SIG-M5 treated with dmso at 0.1 percent for 504 hours (cell line): Measurements from ENCODE around the gene MDP1.

Experiments used
- DNase-seq: peaks from one replicate; lab custom pipeline; 2025; ENCODE audit not compliant: unreplicated experiment; lab: John Stamatoyannopoulos, UW

Gene MDP1

DNA sequence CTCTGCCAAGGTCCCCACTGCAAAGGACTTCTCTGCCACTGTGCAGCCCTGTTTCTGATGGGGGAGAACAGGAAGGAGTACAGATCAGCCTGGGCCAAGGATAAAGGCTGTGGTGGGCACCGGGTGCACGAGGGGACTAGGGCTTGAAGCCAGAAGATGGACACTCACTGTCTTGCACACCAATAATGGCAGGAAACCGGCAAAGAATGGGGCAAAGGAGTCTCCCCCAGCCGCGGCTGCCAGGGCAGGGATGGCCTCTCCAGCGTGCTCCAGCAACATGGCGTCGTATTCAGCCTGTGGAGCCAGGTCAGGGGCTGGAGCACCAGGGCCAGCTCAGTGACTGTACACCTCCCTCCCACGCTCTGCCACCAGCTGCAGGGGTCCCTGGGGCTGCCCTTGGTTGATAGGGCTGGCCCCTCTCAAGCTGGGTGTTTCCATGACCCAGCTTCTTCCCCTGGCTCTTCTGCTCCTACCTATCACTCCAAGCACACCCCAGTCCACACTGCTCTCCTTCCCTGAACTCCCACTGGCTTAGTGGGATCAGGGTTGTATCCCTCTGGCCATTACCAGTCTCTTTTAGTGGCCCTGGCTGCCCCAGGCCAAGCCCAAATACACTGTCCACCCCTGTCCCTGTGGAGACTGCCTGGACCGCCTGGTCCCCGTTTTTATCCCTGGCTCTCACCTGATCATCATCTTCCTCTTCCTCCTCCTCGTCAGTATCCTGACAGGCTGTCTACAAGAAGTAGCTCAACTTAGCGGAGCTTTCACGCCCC lies 33.6 kb downstream of the MDP1 start:
- no peak for DNase-seq

DNA sequence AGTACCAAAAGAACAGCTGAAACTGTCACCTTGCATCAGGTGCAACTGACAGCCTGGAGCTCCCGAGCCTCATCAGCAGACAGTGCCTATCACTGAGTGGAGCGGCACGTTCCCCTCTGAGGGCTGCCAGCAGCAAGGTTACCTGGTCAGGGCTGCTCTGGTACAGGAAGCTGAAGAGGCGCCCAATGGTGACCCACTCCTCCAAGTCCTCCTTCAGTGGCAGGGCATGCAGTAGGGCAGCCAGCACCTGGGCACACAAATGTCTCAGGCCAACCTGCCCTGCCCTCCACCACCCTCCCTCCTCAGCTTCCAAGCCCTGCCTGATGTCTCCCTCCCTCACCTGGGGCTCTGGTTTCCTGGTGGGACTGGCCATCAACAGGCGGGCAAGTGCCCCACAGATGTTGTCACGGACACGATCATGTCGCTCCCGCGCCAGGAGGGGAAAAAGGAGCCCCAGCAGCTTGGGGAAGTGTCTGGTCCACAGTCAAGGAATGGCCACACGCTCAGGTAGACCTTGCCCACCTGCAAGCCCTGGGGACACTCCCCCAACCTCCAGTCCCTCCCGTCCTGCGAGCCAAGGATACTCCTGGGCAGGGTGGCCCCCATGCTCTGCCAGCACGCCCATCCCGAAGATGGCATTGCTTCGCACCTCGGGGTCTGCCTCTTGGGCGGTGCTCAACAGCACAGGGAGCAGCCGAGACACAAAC lies 34.3 kb downstream of the MDP1 start:
- no peak for DNase-seq

DNA sequence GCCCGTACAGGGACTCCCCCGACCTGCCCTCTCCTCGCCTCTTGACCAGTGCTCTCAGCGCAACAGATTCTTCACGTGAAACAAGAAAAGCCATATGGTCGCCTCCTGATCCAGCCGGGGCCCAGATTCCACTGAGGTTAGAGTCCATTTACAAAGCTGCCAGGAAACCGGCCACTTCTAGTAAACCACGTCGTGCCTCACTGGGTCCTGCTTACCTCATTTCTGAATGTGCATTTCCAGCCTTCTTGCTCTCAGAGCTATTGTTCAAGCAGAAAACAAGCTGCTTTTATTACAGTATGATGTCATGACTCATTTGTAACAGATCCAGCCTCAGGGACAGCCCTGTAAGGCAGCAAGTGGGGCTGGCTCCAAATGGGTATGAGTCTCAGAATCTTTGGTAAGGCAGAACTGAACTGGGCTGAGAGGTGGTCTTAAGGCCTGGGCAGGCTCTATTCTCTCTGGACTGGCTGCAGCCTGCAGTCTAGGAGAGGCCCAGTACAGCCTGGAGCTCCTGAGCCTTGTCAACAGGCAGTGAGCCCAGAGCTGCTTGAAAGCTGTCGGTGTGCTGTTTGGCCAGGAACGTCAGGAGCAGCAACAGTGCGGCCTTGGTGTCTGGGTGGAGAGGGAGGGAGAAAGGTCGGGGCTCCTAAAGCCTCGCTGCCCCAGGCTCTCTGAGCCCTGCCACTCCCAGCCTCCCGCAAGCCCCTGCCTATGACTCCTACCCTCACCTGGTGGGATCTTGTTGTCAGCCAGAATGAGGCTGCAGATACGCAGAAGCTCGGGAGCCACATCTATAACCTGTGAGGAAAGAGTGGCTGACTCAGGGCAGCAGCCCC lies 35.7 kb downstream of the MDP1 start:
- no peak for DNase-seq

DNA sequence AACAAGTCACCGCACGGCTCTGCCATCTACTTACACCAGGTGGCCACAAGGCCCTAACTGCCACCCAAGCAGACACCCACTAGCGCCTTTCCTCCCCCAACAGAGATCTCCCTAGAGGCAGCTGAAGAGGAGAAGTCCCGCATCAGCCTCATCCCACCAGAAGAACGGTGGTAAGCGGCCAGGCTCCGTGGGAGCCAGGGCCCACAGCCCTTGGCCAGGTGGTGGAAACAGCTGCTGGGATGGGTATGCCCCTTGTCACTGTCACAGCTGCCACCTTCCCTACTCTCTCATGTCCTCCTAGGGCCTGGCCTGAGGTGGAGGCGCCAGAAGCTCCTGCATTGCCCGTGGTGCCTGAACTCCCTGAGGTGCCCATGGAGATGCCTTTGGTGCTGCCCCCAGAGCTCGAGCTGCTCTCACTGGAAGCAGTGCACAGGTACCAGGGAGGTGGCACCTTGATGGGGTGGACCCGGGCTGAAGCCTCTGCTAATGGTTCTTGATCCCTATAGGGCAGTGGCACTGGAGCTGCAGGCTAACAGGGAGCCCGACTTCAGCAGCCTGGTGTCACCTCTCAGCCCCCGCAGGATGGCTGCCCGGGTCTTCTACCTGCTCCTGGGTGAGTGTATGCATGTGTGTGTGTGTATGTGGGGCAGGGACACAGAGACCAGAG lies 36.4 kb downstream of the MDP1 start:
- DNase-seq: no peak

DNA sequence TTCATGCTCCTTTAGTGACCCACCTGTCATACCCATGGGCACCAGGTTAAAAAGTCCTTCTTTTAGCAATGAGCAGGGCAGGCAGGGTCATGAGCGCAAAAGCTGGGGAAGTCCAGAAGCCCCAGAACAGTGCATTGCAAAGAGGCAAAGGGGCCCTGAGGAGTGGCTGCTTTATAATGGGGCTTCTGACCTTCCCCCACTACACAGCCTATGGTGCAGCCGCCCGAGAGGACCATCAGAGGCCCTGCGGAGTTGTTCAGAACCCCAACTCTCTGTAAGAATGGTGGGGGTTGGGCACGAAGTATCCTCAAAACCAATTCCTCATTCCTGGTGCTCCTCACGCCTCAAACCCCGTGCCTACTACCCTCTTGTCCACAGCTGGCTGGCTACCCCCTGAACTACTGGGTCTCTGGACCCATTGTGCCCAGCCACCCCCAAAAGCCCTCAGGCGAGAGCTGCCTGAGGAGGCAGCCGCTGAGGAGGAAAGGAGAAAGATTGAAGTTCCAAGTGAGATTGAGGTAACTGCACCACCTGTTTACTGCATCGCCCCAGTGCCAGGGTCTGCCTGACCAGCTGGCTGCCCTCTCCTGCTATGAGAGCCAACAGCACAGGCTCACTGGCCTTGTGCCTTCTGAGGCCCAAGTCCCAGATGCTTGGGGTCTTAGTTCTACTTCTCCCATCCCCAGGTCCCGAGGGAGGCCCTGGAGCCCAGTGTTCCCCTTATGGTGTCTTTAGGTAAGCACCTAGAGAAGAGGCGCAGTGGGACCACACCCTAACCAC lies 37.3 kb downstream of the MDP1 start:
- no peak for DNase-seq

DNA sequence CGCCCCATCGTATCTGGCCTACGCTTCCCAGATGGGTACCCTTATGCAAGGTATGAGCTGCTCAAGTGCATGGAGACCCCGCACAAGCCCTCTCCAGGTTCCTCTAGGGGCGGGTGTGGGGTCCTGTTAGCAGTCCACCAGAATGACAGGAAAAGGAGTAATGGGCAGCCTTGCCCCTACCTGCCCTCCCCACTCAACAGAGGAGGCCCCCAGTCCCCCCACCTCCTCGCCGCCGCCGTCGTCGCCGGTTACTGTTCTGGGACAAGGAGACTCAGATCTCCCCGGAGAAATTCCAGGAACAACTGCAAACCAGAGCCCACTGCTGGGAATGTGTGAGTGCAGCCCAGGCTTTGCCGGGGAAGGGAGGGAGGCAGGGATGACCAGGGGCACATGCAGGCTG lies 38.0 kb downstream of the MDP1 start:
- DNase-seq: no peak

DNA sequence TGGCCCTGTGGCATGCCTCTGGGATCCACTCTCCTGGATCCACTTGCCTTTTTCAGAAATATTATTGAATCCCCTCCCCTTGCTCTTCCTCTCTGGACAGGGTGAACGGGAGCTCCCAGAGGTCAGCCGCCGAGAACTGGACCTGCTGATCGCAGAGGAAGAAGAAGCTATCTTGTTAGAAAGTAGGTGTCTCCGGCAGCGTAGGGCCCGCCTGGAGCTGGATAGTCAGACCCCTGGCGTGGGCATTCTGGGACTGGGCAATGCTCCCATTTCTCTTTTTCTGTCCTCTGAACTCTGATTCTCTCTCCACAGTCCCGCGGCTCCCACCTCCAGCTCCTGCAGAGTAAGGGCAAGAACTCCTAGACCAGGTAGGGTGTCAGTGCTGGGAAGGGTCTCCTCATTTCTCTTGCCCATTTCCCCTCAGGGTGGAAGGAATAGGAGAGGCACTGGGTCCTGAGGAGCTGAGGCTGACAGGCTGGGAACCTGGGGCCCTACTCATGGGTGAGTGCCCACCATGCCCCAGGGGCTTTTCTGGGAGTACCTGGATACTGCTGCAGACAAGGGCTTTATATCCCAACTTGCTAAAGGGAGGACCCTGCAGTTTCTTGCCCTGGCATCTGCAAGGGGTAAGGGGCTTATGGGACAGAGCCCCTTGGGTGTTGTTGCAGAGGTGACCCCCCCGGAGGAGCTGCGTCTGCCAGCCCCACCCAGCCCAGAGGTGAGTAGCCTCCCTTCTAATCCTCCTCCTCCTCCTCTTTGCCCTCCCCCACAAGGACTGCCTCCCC lies 38.6 kb downstream of the MDP1 start:
- no peak for DNase-seq

DNA sequence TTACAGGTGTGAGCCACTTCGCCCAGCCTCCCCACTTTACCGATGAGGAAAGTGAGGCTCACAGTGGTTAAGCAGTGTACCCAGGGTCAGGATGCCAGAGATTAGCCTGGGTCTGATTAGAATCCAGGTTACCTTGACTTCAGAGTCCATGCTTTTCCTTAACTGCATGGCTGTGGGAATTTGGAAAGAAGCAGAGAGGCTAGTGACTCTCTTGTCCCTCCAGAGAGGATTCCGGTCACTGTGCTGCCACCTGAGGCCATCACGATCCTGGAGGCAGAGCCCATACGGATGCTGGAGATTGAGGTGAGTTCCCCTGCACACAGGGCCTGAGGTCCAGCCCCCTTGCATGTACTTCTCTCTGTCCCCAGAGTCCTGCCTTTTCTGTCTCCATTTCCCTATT lies 39.3 kb downstream of the MDP1 start:
- no peak for DNase-seq

DNA sequence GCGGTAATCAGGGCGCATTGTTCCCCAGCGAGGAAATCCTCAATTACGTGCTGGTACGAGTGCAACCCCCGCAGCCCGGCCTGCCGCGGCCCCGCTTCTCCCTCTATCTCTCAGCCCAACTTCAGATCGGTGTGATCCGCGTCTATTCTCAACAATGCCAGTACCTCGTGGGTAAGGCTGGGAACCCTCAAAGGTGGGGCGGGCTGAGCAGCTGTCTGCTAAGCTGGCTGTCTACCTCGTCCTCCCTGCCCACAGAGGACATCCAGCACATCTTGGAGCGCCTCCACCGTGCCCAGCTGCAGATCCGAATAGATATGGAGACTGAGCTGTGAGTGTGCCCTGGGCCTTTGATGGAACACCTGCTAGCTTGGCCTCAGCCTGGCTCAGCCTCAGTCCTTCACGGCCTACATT lies 43.0 kb downstream of the MDP1 start:
- DNase-seq: no peak

DNA sequence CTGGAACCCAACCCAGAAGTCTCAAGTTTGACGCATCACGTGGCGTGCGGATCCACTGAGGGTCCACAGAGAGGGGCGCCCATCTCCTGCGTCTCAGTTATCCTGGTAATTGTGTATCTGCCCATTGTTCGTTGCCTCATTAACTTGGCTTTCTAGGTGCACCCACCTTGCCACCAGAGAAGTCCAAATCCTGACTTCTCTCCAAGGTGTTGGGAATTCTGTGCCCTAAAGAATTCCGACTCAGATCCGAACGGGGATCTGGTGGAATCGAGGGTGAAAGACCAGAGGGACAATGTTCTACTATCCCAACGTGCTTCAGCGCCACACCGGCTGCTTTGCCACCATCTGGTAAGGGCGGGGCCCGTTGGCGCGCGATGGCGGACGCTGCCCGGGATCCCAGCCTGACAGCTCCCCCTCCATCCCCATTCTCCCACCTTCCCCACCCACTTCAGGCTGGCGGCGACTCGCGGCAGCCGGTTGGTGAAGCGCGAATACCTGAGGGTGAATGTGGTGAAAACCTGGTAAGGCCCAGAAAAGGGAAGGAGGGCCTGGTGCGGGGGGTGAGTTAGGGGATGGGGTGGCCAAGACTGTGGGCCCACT lies 43.5 kb downstream of the MDP1 start:
- no peak for DNase-seq

DNA sequence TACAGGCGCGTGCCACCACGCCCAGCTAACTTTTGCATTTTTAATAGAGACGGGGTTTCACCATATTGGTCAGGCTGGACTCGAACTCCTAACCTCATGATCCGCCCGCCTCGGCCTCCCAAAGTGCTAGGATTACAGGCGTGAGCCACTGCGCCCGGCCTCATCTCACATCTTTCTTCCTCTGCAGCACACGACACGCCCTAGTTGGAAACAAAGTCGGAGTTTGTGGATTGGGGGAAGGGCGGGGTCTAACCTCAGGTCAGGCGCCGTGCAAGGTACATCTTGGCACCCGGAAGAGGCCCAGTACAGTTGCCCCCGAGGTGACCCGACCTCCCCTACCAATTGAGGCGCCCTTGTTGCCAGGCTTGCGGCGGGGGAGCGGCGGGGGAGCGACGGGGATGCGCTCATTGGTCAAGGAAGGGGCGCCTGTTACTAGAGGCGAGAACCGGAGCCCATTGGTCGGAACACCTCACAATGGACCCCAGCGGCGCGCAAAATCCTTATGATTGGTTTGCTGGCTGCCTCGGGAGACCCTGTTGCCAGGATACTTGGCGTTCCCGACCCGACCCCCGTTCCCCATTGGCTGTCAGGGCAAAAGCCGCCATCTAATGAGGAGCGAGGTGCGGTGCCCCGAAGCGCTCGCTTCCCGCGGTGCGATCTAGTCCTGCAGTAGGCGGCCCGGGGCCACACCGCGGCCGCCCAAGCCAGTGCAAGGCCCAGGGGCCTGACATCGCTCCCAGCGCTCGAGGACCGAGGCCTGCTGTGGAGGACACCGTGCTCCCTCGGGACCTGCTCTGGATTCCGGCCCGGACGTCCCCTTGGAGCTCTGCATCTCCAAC lies 44.2 kb downstream of the MDP1 start, which contains the start of gene REC8:
REC8 (plus strand) TSS at position 659 of the 839 bp plus-strand sequence. CDS start 473 bp downstream, outside the sequence.
- no peak for DNase-seq

DNA sequence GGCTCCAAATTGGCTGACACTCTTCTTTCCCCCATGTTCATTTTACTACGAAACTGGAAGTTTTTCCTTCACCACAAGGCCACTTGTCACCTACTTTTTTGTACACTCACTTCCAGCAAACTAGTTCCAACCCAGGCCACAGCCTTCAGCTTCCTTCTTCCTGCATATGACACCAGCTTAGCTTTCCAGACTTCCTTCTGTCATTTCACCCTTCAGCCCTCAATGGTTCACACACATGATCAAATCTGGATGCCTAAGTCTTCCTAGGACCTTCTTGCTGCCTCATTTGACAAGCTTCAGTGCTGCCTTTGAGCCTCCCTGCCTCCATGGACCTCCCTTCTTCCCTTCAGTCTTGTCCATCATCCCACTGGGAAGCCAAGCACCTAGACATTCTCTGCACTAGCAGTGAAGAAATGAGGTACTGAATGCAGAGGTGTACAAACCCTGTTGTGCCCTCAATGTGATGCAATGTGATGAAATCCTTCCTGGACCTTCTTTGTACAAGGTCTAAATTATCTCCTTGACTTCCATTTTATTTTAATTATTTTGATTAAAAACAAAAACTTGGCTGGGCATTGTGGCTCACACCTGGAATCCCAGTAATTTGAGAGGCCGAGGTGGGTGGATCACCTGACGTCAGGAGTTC lies 48.3 kb downstream of the MDP1 start:
- DNase-seq: no peak

DNA sequence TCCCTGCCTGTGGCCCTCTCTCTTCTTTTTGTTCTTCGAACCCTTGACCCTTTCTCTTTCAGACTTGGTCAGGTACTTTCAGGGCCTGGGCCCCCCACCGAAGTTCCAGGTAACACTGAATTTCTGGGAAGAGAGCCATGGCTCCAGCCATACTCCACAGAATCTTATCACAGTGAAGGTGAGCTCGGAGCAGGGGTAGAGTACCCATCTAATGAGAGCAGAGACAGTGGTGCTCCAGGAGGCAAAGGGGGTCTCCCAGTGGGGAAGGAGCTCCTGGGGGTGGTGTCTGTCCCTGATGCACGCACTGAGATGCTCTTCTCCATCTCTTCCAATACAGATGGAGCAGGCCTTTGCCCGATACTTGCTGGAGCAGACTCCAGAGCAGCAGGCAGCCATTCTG lies 50.1 kb downstream of the MDP1 start:
- DNase-seq: no peak

DNA sequence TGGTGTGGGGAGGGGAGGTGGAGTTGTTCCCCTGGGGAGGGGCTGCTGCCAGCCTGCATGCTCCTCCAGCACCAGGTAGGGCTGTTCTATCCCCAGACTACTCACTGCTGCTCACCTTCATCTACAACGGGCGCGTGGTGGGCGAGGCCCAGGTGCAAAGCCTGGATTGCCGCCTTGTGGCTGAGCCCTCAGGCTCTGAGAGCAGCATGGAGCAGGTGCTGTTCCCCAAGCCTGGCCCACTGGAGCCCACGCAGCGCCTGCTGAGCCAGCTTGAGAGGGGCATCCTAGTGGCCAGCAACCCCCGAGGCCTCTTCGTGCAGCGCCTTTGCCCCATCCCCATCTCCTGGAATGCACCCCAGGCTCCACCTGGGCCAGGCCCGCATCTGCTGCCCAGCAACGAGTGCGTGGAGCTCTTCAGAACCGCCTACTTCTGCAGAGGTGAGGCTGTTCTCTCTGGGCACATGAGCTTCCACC lies 51.3 kb downstream of the MDP1 start:
- DNase-seq: no peak
